Heart left ventricle (tissue), 16 donors: Measurements from ENCODE around the gene GPR65. TPM values are rescaled to one million over a fixed set of nuclear protein-coding genes. Genes with fewer than 3 reads are reported as not detected.

Source experiments
- ATAC-seq, 4 donors: fragments of 200-7000 bp; cut with Tn5 transposase; one replicate each; pipeline ENCODE4 v1.9.1; 2020 to 2022; ENCODE audit warnings: moderate library complexity in 4 of 4, mild to moderate bottlenecking in 3 of 4, moderate number of reproducible peaks in 1 of 4
- DNase-seq, 5 donors: peaks; one replicate each; pipeline ENCODE4 v3.0.0-alpha.2; 2020
- H3K27ac ChIP-seq, 12 donors: fragments of 200-600 bp; sonication (generic) in 4 of 12; one replicate each; pipeline versions ENCODE4 v1.5.0 to v1.8.0; 2016 to 2022; ENCODE audit warnings: mild to moderate bottlenecking in 2 of 12
- H3K27me3 ChIP-seq, 9 donors: fragments of 200-600 bp; sonication (generic) in 2 of 9; one replicate each; pipeline versions ENCODE4 v1.5.1 to v1.8.0; 2016 to 2022; ENCODE audit warnings: mild to moderate bottlenecking in 3 of 9
- H3K36me3 ChIP-seq, 9 donors: fragments of 200-600 bp; sonication (generic) in 2 of 9; one replicate each; pipeline versions ENCODE4 v1.5.0 to v1.8.0; 2018 to 2022; ENCODE audit warnings: mild to moderate bottlenecking in 2 of 9
- H3K4me1 ChIP-seq, 12 donors: fragments of 200-600 bp; sonication (generic) in 4 of 12; one replicate each; pipeline versions ENCODE4 v1.5.0 to v1.8.0; 2016 to 2022; ENCODE audit warnings: mild to moderate bottlenecking in 3 of 12
- H3K4me3 ChIP-seq, 12 donors: fragments of 200-600 bp; sonication (generic) in 4 of 12; one replicate each; pipeline versions ENCODE4 v1.5.0 to v1.8.0; 2017 to 2022; ENCODE audit warnings: mild to moderate bottlenecking in 9 of 12, moderate library complexity in 4 of 12
- H3K9me3 ChIP-seq, 12 donors: fragments of 200-600 bp; sonication (generic) in 4 of 12; one replicate each; pipeline versions ENCODE4 v1.5.0 to v1.8.0; 2016 to 2022; ENCODE audit warnings: mild to moderate bottlenecking in 1 of 12
- POLR2A ChIP-seq, 2 donors: fragments of 450-650 bp; IDR thresholded peaks; one replicate each; pipeline ENCODE4 v1.6.1; 2017; ENCODE audit warnings: antibody characterized with exemption in 2 of 2, mild to moderate bottlenecking in 2 of 2, moderate library complexity in 2 of 2
- WGBS, 4 donors: extraction: QIAGEN DNeasy Blood & Tissue Kit in 2 of 4; methylation state at CpG; one replicate each; pipeline versions ENCODE4 v1.1.5 to v1.1.7; 2013 to 2018; 5-methylcytosine and 5-hydroxymethylcytosine counted together
- intact Hi-C, 10 donors: fragments of 100-400 bp; cut with DNase I; formaldehyde crosslinking; loops; one replicate each; pipeline versions ENCODE4 v1.11.1 to v1.14.2; 2022
- polyA plus RNA-seq, 2 donors: library from polyadenylated mRNA; stranded (reverse); fragments of 200-250 nt; gene quantifications; one replicate each; pipeline ENCODE4 v1.2.3, GENCODE V29; 2013
- total RNA-seq, 9 donors: library from RNA; depleted of rRNA in 2 of 9; stranded (reverse); fragments of >200 nt in 2 of 9; fragmentation: NEBNext Ultra II Directional in 3 of 9; extraction: Animal tissue kit (Norgen Biotek cat#: 25700) in 3 of 9; gene quantifications; one replicate each; pipeline versions ENCODE4 v1.1.0 to v1.2.4, GENCODE V29; 2016 to 2023
- TF ChIP-seq, protein P1 (sequence below), 12 donors: fragments of 200-600 bp; sonication (generic) in 4 of 12; IDR thresholded peaks; one replicate each; pipeline versions ENCODE4 v1.5.0 to v1.8.0; 2018 to 2022; ENCODE audit warnings: antibody characterized with exemption in 12 of 12, mild to moderate bottlenecking in 5 of 12
- donor health status: ischemic (EF 13 %, LVEDD 7.1; RV severe dilation, severe dysfunction).
- donor health status: healthy with polysubstance abuse.
- donor health status: DM: no; HTN: yes; CAD: no.
- donor health status: DM: no; HTN: no; CAD: no.
- donor health status: ischemic (EF 25% LVEDD 6.9; RV normal size, moderate dysfunction).
- donor health status: ischemic (EF 25% LVEDD 5.7; RV mildly dilated, moderate dysfunction).
- donor health status: healthy.
- donor health status: DM: yes; HTN: yes; CAD: no.
- donor health status: ischemic (EF 35%, LVEDD 5.7; RV mildly dilated, moderate dysfunction).
- donor health status: nonischemic (EF 11% LVEDD 7.7; RV severe dilation, severe dysfunction).
- donor health status: DM: yes; HTN: yes; CAD: no.
- donor health status: PGD.
- donor health status: ischemic (EF 29% LVEDD 5.4; RV normal size, mild dysfunction).
- donor health status: nonischemic (EF 23%, LVEDD 6.1; RV moderate dilation, normal function).

The GPR65 gene
- total and polyA plus RNA-seq, 11 donors = 0.15 to 7.9 (median 0.35) TPM

DNA sequence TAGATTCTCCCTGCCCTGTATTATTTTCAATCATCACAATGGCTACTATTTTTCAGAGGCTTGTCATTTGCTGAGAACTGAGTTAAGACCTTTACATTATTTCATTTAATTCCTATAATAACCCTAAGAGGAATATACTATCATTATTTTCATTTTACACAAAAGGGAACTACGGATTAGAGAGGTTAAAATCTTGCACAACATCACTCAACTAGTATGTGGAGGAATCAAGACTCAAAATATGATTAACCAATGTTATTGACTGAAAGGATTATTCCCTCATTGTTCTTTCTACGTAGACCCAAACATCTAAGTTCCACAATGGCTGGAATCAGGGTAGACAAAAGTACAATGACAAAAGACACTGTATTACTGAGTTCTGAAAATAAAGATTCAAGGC, 45.0 kb downstream of the GPR65 start:
- ATAC-seq = no peak
- H3K9me3 ChIP-seq = peaks cover 0 to 7% (median 0%) of the 10 kb centered on the region in 12 donors
- intact Hi-C loops = no loop called here
- no peak for DNase-seq
- no peak overlapping the region for H3K4me3 ChIP-seq
- H3K4me1 ChIP-seq = peaks cover 0 to 49% (median 0%) of the 10 kb centered on the region in 12 donors
- peak overlapping the region in 1 of 12 donors; percentile 93 for H3K27ac ChIP-seq
- H3K27me3 ChIP-seq = no peaks in the 10 kb centered on the region
- TF ChIP-seq, protein P1, sequence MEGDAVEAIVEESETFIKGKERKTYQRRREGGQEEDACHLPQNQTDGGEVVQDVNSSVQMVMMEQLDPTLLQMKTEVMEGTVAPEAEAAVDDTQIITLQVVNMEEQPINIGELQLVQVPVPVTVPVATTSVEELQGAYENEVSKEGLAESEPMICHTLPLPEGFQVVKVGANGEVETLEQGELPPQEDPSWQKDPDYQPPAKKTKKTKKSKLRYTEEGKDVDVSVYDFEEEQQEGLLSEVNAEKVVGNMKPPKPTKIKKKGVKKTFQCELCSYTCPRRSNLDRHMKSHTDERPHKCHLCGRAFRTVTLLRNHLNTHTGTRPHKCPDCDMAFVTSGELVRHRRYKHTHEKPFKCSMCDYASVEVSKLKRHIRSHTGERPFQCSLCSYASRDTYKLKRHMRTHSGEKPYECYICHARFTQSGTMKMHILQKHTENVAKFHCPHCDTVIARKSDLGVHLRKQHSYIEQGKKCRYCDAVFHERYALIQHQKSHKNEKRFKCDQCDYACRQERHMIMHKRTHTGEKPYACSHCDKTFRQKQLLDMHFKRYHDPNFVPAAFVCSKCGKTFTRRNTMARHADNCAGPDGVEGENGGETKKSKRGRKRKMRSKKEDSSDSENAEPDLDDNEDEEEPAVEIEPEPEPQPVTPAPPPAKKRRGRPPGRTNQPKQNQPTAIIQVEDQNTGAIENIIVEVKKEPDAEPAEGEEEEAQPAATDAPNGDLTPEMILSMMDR (IDR thresholded peaks at IDR 0.05) = no peak
- TF ChIP-seq POLR2A (IDR thresholded peaks at IDR 0.05) = no peak
- WGBS, 4 donors = 62 to 66% (median 64%) methylated on average over 2 of the region's 2 CpGs
- no peaks in the 10 kb centered on the region for H3K36me3 ChIP-seq

DNA sequence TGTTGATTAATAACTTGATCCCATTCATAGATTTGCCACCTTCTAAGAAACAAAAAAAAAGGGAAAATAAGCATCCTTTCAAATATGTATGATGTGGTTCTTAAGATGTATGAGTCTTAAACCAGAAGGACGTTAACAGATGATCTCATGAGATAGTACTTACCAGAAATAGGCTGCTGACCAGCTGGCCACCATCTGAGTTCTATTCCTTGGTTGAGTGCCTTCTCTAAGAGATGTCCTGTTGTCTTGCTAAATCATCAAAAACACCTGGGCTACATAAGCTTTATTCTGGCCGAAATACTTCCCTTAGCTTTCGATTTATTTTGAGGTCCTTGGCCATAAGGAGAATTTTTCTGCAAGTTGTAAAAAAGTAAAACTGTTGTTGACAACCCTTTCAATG, 55.6 kb downstream of the GPR65 start:
- Histone ChIP-seq H3K9me3 (no peaks in the 10 kb centered on the region), H3K4me1 (no peaks in the 10 kb centered on the region), H3K4me3 (no peak overlapping the region), H3K27me3 (no peaks in the 10 kb centered on the region), H3K27ac (no peak overlapping the region), H3K36me3 (no peaks in the 10 kb centered on the region)
- 76 to 85% (median 83%) methylated on average over 3 of the region's 3 CpGs for WGBS, 4 donors
- no peak for ATAC-seq
- DNase-seq = no peak
- TF ChIP-seq, protein P1 (IDR thresholded peaks at IDR 0.05) = no peak
- TF ChIP-seq POLR2A (IDR thresholded peaks at IDR 0.05) = no peak
- intact Hi-C loops = no loop called here

DNA sequence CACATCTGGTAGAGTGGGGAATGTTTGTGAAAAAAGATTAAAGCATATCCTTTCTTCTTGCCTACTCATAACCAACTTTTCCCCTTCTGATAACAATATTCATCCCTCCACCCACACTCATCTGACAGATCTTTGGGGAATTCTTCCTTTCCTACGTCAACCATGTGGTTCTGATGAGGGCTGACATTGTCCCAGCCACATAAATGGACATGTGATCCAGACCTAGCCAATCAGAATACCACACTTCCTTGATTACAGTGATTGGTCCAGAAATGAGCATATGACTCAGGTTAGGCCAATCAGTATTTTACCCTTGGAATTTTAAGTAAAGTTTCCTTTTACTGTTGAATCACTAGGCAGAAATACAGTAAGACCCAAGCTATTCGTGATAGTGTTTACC, 58.9 kb downstream of the GPR65 start:
- ATAC-seq = no peak
- no peaks in the 10 kb centered on the region for H3K36me3 ChIP-seq
- H3K27ac ChIP-seq = no peak overlapping the region
- H3K4me1 ChIP-seq = no peaks in the 10 kb centered on the region
- WGBS, 4 donors = 66 to 73% (median 72%) methylated on average over 2 of the region's 2 CpGs
- no peak overlapping the region for H3K4me3 ChIP-seq
- H3K27me3 ChIP-seq = no peaks in the 10 kb centered on the region
- H3K9me3 ChIP-seq = peaks cover 0 to 2% (median 0%) of the 10 kb centered on the region in 12 donors
- TF ChIP-seq POLR2A (IDR thresholded peaks at IDR 0.05) = no peak
- TF ChIP-seq, protein P1 (IDR thresholded peaks at IDR 0.05) = no peak
- DNase-seq = no peak
- intact Hi-C loops = no loop called here

Other genes starting within 250 kb of the GPR65 start
- 10 to 100 TPM; 13.6 to 28.2 (median 19.2) TPM for gene GALC, start 12.0 kb upstream of the GPR65 start, total RNA-seq
- gene GALC, start 12.0 kb upstream of the GPR65 start, polyA plus RNA-seq = 1 to 10 TPM; 6.1 to 8.2 TPM